Gastrocnemius medialis (tissue), 4 donors: Measurements from ENCODE around the gene RDH11. TPM values are rescaled to one million over a fixed set of nuclear protein-coding genes. Genes with fewer than 3 reads are reported as not detected.

ENCODE experiments used
- ATAC-seq, 2 donors: fragments of 150-250 bp; one replicate each; pipeline ENCODE4 v1.9.1; 2016
- DNase-seq, 2 donors: peaks; one replicate each; pipeline ENCODE4 v3.0.0-alpha.2; 2019
- H3K27ac ChIP-seq, 4 donors: fragments of 200-600 bp; sonication (generic); 1 replicate in 1 of 4; 2 replicates in 3 of 4; pipeline ENCODE4 v1.5.1; 2016 to 2018; ENCODE audit warnings: mild to moderate bottlenecking in 2 of 4, moderate library complexity in 1 of 4
- H3K27me3 ChIP-seq, 3 donors: fragments of 200-600 bp; sonication (generic) in 2 of 3; 1 replicate in 1 of 3; 2 replicates in 2 of 3; pipeline versions ENCODE4 v1.5.1 to v1.6.0; 2016 to 2019; ENCODE audit warnings: mild to moderate bottlenecking in 1 of 3, moderate library complexity in 1 of 3
- H3K36me3 ChIP-seq, 2 donors: fragments of 200-600 bp; sonication (generic) in 1 of 2; one replicate each; pipeline ENCODE4 v1.5.1; 2017 to 2018
- H3K4me1 ChIP-seq, 2 donors: fragments of 200-600 bp; sonication (generic) in 1 of 2; one replicate each; pipeline ENCODE4 v1.5.1; 2016 to 2017; ENCODE audit warnings: mild to moderate bottlenecking in 2 of 2
- H3K4me3 ChIP-seq, 4 donors: fragments of 200-600 bp; sonication (generic) in 3 of 4; 1 replicate in 1 of 4; 2 replicates in 3 of 4; pipeline ENCODE4 v1.5.1; 2016 to 2019; ENCODE audit warnings: mild to moderate bottlenecking in 2 of 4
- H3K9me3 ChIP-seq, 3 donors: fragments of 200-600 bp; sonication (generic) in 2 of 3; 1 replicate in 1 of 3; 2 replicates in 2 of 3; pipeline ENCODE4 v1.5.1; 2016 to 2019
- POLR2A ChIP-seq, 2 donors: fragments of 450-650 bp; IDR thresholded peaks; one replicate each; pipeline ENCODE4 v1.6.1; 2017; ENCODE audit warnings: antibody characterized with exemption in 2 of 2, mild to moderate bottlenecking in 2 of 2, moderate library complexity in 2 of 2
- in situ Hi-C, 4 donors: fragments of 200-750 bp; cut with MboI; loops; one replicate each; pipeline versions ENCODE4 v1.15.0 to v1.8.0; 2017; ENCODE audit warnings: low sequenced_read_pairs in 4 of 4
- intact Hi-C: fragments of 100-400 bp; cut with DNase I; formaldehyde crosslinking; loops from one replicate; pipeline ENCODE4 v1.15.1; 2023; ENCODE audit warnings: low total_unique reads
- total RNA-seq, 4 donors: library from RNA; depleted of rRNA; stranded (reverse); fragments of >200 nt; gene quantifications; one replicate each; pipeline versions ENCODE4 v1.1.0 to v1.2.3, GENCODE V29; 2016
- TF ChIP-seq, protein P1 (sequence below), 5 experiments: fragments of 450-650 bp in 3 of 5; fragments of 200-600 bp in 2 of 5; sonication (generic) in 2 of 5; IDR thresholded peaks in 4 of 5; conservative IDR thresholded peaks in 1 of 5; 1 replicate in 4 of 5; 2 replicates in 1 of 5; pipeline ENCODE4 v1.5.1; 2016 to 2019; ENCODE audit warnings: antibody characterized with exemption in 5 of 5, mild to moderate bottlenecking in 3 of 5, moderate library complexity in 3 of 5

The RDH11 gene
- total RNA-seq, 4 donors from 2014 or later: 6.6 to 8.3 (median 7.5) TPM

DNA sequence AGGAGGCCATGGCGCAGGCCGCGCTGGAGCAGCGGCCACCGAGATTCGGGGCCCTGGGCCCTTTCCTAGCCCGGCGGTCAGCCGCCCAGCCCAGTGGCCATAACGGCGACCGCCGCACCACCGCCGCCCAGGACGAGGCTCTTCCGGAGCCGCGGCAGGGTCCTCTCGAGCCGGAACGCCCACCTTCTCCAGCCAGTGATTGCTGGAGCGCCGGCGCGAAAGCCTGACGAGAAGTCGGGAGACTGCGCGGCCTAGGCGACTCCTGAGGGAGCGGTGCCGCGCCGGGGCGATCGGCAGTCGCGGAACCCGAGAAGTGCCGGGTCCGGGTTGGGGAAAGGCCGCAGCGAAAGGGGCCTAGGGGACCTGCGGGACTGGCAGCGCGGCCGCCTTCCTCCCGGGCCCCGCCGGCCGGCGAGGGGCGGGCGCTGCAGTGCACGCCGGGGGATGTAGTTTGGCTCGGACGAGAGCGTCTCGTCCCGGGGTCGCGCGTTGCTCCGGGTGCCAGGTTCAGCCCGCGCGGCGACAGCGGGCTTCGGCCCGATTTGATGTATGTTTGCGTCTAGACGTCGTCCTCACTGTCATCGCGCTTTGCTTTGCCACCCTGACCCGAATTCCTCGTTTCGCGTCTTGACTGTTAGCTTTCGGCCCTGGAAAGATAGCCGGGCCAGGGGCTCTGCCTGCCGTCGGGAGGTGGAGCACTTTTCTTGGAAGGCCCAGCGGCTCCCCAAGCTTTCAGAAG lies 20.9 kb downstream of the RDH11 start, which contains the start of gene VTI1B:
VTI1B (minus strand) TSS at position 153 of the 739 bp plus-strand sequence; CDS start at position 10, 143 bp downstream.
- Histone ChIP-seq H3K4me1 (peaks cover 34 to 40% of the 10 kb centered on the region in 2 donors), H3K27ac (peak within 1 kb of the TSS; percentile 92 to 99 (median 96)), H3K36me3 (no peaks in the 10 kb centered on the region), H3K27me3 (no peaks in the 10 kb centered on the region), H3K9me3 (no peaks in the 10 kb centered on the region), H3K4me3 (peak within 1 kb of the TSS; percentile 90 to 99 (median 92))
- in situ Hi-C loops (loop anchor here in 2 of 4 donors (5.0 to 10.0 kb wide), 2 partner anchors 57 to 60 kb away; partner anchors contain the start of gene ARG2 (in 2 of the 2)), intact Hi-C loops (loop anchor here (1.0 to 10.0 kb wide), 4 partner anchors 20 to 430 kb away; partner anchors contain the start of genes ARG2, PALS1, PIGH and RDH11)
- TF ChIP-seq, protein P1, sequence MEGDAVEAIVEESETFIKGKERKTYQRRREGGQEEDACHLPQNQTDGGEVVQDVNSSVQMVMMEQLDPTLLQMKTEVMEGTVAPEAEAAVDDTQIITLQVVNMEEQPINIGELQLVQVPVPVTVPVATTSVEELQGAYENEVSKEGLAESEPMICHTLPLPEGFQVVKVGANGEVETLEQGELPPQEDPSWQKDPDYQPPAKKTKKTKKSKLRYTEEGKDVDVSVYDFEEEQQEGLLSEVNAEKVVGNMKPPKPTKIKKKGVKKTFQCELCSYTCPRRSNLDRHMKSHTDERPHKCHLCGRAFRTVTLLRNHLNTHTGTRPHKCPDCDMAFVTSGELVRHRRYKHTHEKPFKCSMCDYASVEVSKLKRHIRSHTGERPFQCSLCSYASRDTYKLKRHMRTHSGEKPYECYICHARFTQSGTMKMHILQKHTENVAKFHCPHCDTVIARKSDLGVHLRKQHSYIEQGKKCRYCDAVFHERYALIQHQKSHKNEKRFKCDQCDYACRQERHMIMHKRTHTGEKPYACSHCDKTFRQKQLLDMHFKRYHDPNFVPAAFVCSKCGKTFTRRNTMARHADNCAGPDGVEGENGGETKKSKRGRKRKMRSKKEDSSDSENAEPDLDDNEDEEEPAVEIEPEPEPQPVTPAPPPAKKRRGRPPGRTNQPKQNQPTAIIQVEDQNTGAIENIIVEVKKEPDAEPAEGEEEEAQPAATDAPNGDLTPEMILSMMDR (IDR thresholded peaks at IDR 0.05 in 4 of 5, conservative IDR thresholded peaks at IDR 0.05 in 1 of 5): peak in 1 of 5 experiments; percentile 18
- TF ChIP-seq POLR2A (IDR thresholded peaks at IDR 0.05): peak; percentile 59 to 77
- peak; percentile 56 to 71 for DNase-seq
- ATAC-seq: peak; percentile 95 to 96

DNA sequence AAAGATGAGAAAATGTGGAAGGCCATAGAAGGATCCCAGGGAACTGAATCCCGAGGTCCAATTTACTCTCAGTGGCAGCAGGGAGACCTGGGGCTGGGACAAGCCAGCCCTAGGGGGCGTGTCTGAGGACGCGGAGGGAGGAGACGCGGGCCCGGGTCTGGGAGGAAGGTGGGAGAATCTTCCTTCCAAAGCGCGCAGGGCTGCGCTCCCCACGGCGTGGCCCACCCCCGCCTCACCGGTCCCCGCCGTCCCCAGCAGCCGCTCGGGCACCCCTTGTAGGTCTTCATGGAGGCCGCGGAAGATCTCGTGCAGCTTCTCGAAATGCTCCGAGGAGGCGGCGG lies 21.5 kb downstream of the RDH11 start:
- Histone ChIP-seq H3K27me3 (no peaks in the 10 kb centered on the region), H3K4me1 (peaks cover 34 to 40% of the 10 kb centered on the region in 2 donors), H3K36me3 (no peaks in the 10 kb centered on the region), H3K27ac (peak overlapping the region; percentile 92 to 99 (median 96)), H3K9me3 (no peaks in the 10 kb centered on the region), H3K4me3 (peak overlapping the region; percentile 90 to 99 (median 92))
- in situ Hi-C loops: loop anchor here in 2 of 4 donors (5.0 to 10.0 kb wide), 2 partner anchors 57 to 59 kb away; partner anchors contain the start of gene ARG2 (in 2 of the 2)
- TF ChIP-seq, protein P1 (IDR thresholded peaks at IDR 0.05 in 4 of 5, conservative IDR thresholded peaks at IDR 0.05 in 1 of 5): peak in 2 of 5 experiments; percentile 39 to 45
- TF ChIP-seq POLR2A (IDR thresholded peaks at IDR 0.05): no peak
- intact Hi-C loops: loop anchor here (1.0 to 10.0 kb wide), 4 partner anchors 21 to 429 kb away; partner anchors contain the start of genes ARG2, PALS1, PIGH and RDH11
- DNase-seq: peak; percentile 52 to 61
- peak; percentile 70 to 75 for ATAC-seq

- intact Hi-C loops: loop anchor here (10.0 kb wide), 1 partner anchor 429 kb away; the partner anchor contains the start of gene PALS1
- no peak for DNase-seq
- peak overlapping the region; percentile 92 to 99 (median 96) for H3K27ac ChIP-seq
Observed at GRCh38 chr14:67673451-67673850, 22.1 kb downstream of the RDH11 start.

GRCh38 chr14:67668559-67668958 lies 27.0 kb downstream of the RDH11 start:
- in situ Hi-C loops (loop anchor here in 2 of 4 donors (10.0 kb wide), 1 partner anchor 54 kb away; the partner anchor contains the start of gene ARG2 (in 2 of the 2)), intact Hi-C loops (no loop called here)
- no peak overlapping the region for H3K4me3 ChIP-seq
- DNase-seq: no peak
- no peak overlapping the region for H3K27ac ChIP-seq
- no peaks in the 10 kb centered on the region for H3K27me3 ChIP-seq
- H3K9me3 ChIP-seq: no peaks in the 10 kb centered on the region
- H3K4me1 ChIP-seq: peaks cover 30 to 37% of the 10 kb centered on the region in 2 donors
- ATAC-seq: no peak
- no peak for TF ChIP-seq POLR2A (IDR thresholded peaks at IDR 0.05)
- TF ChIP-seq, protein P1 (IDR thresholded peaks at IDR 0.05 in 4 of 5, conservative IDR thresholded peaks at IDR 0.05 in 1 of 5): no peak
- H3K36me3 ChIP-seq: no peaks in the 10 kb centered on the region

More at GRCh38 chr14:67673451-67673850, 22.1 kb downstream of the RDH11 start:
- H3K9me3 ChIP-seq: no peaks in the 10 kb centered on the region
- peaks cover 34 to 40% of the 10 kb centered on the region in 2 donors for H3K4me1 ChIP-seq
- in situ Hi-C loops: loop anchor here in 2 of 4 donors (5.0 to 10.0 kb wide), 2 partner anchors 56 to 59 kb away; partner anchors contain the start of gene ARG2 (in 2 of the 2)
- no peak for TF ChIP-seq POLR2A (IDR thresholded peaks at IDR 0.05)
- TF ChIP-seq, protein P1 (IDR thresholded peaks at IDR 0.05 in 4 of 5, conservative IDR thresholded peaks at IDR 0.05 in 1 of 5): no peak
- H3K36me3 ChIP-seq: no peaks in the 10 kb centered on the region
- H3K27me3 ChIP-seq: no peaks in the 10 kb centered on the region
- peak overlapping the region; percentile 90 to 99 (median 92) for H3K4me3 ChIP-seq
- ATAC-seq: no peak
